ENCODE results near the gene USP14.

Gene USP14

GRCh38 chr18:213505-213904 lies 55.1 kb downstream of the USP14 start:
- peaks cover 22% of the 10 kb centered on the region; the same call in 1 of the 2 replicates for H3K36me3 ChIP-seq (replicated peaks; ENCODE audit: insufficient read depth, low read length)
- no peaks in the 10 kb centered on the region for H3K4me1 ChIP-seq (ENCODE audit: low read length)
- H4K20me1 ChIP-seq (ENCODE audit: insufficient read depth, low read length) = no peaks in the 10 kb centered on the region; the same call in 1 of the 2 replicates
- no peak overlapping the region for H2AFZ ChIP-seq (ENCODE audit: low read length)
- no peak for DNase-seq
- 0 out of 2 replicates have a peak, but pooled peaks cover 6% of the 10 kb centered on the region for H3K79me2 ChIP-seq (ENCODE audit: low read length)
- no peak overlapping the region for H3K4me2 ChIP-seq (ENCODE audit: low read depth, low read length)
- H3K9me3 ChIP-seq (replicated peaks; ENCODE audit: insufficient read depth, low read length) = no peaks in the 10 kb centered on the region
- H3K27ac ChIP-seq (ENCODE audit: low read length) = no peak overlapping the region
- no peaks in the 10 kb centered on the region for H3K9me2 ChIP-seq (replicated peaks; ENCODE audit: insufficient read depth, low read length)
- H3K27me3 ChIP-seq (replicated peaks; ENCODE audit: insufficient read depth, low read length) = no peaks in the 10 kb centered on the region
- H3F3A ChIP-seq (ENCODE audit: insufficient read depth, low read length) = no peaks in the 10 kb centered on the region
- no peak overlapping the region for H3K4me3 ChIP-seq (ENCODE audit: low read length)
- no peak overlapping the region for H3K9ac ChIP-seq (ENCODE audit: low read length)
- TF ChIP-seq EZH2phosphoT487 (IDR thresholded peaks at IDR 0.05; ENCODE audit: low read length) (no peak), CTCF (IDR thresholded peaks at IDR 0.05; ENCODE audit: low read length) (no peak), EZH2 (optimal IDR thresholded peaks at IDR 0.05; ENCODE audit: low read depth, low read length) (no peak)

DNA sequence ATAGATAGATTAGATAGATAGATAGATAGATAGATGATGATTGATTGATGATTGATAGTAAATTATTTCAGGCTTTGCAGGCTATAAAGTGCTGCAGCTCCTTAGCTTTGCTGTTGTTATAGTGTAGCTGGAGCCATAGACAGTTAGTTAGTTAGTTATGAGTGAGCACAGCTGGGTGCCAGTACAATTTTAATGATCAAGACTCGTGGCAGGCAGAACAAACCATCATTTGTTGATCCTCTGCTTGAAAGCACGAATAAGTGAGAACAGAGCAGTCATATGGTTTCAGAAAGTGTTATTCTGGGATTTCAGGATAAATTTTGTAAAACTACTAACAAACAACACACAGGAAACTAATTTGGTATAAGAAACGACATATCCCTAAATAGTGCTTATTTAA lies 55.6 kb downstream of the USP14 start:
- TF ChIP-seq EZH2phosphoT487 (IDR thresholded peaks at IDR 0.05; ENCODE audit: low read length) (no peak), EZH2 (optimal IDR thresholded peaks at IDR 0.05; ENCODE audit: low read depth, low read length) (no peak), CTCF (IDR thresholded peaks at IDR 0.05; ENCODE audit: low read length) (no peak)
- DNase-seq = no peak
- H3K36me3 ChIP-seq (replicated peaks; ENCODE audit: insufficient read depth, low read length) = peaks cover 22% of the 10 kb centered on the region; the same call in 1 of the 2 replicates

DNA sequence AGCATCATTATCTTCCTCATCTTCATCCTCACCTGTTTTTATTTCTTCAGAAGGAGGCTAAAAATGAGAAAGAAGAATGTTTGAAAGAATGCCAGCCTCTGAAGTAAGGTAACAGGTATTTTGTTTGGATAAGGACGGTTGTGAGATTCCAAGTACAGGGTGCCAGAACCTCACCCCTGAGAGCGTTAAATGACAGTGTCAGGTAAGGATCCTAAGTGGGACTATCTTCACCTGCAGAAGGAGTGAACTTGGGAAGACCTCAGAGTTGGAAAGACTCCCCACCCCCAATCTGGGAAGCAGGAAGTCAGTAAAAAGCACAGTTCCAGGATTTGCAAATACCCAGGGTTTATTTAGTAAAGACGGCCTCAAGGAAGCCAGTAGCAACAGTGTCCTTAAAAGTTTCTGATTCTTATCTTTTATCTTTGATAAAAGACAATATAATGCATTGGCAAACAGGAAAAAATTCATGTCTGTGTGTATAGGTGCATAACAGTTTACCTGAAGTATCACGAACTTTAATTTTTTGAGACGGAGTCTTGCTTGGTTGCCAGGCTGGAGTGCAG lies 57.2 kb downstream of the USP14 start:
- Histone ChIP-seq H3K9me2 (replicated peaks; ENCODE audit: insufficient read depth, low read length) (no peaks in the 10 kb centered on the region), H3K36me3 (replicated peaks; ENCODE audit: insufficient read depth, low read length) (peaks cover 17% of the 10 kb centered on the region; the same call in 1 of the 2 replicates), H3F3A (ENCODE audit: insufficient read depth, low read length) (no peaks in the 10 kb centered on the region), H3K9me3 (replicated peaks; ENCODE audit: insufficient read depth, low read length) (no peaks in the 10 kb centered on the region), H3K27me3 (replicated peaks; ENCODE audit: insufficient read depth, low read length) (no peaks in the 10 kb centered on the region), H3K9ac (ENCODE audit: low read length) (no peak overlapping the region), H3K27ac (ENCODE audit: low read length) (no peak overlapping the region), H3K79me2 (ENCODE audit: low read length) (no peaks in the 10 kb centered on the region), H4K20me1 (ENCODE audit: insufficient read depth, low read length) (no peaks in the 10 kb centered on the region; the same call in 1 of the 2 replicates), H3K4me2 (ENCODE audit: low read depth, low read length) (no peak overlapping the region), H3K4me1 (ENCODE audit: low read length) (no peaks in the 10 kb centered on the region), H3K4me3 (ENCODE audit: low read length) (no peak overlapping the region), H2AFZ (ENCODE audit: low read length) (no peak overlapping the region)
- TF ChIP-seq EZH2 (optimal IDR thresholded peaks at IDR 0.05; ENCODE audit: low read depth, low read length) = no peak
- no peak for TF ChIP-seq CTCF (IDR thresholded peaks at IDR 0.05; ENCODE audit: low read length)
- no peak for TF ChIP-seq EZH2phosphoT487 (IDR thresholded peaks at IDR 0.05; ENCODE audit: low read length)
- no peak for DNase-seq

More for the DNA sequence above, 55.6 kb downstream of the USP14 start:
- Histone ChIP-seq H3K9me3 (replicated peaks; ENCODE audit: insufficient read depth, low read length) (no peaks in the 10 kb centered on the region), H4K20me1 (ENCODE audit: insufficient read depth, low read length) (no peaks in the 10 kb centered on the region; the same call in 1 of the 2 replicates), H3K4me2 (ENCODE audit: low read depth, low read length) (no peak overlapping the region), H3K4me3 (ENCODE audit: low read length) (no peak overlapping the region), H3K27me3 (replicated peaks; ENCODE audit: insufficient read depth, low read length) (no peaks in the 10 kb centered on the region), H3F3A (ENCODE audit: insufficient read depth, low read length) (no peaks in the 10 kb centered on the region), H3K9ac (ENCODE audit: low read length) (no peak overlapping the region), H2AFZ (ENCODE audit: low read length) (no peak overlapping the region), H3K4me1 (ENCODE audit: low read length) (no peaks in the 10 kb centered on the region), H3K79me2 (ENCODE audit: low read length) (0 out of 2 replicates have a peak, but pooled peaks cover 5% of the 10 kb centered on the region), H3K27ac (ENCODE audit: low read length) (no peak overlapping the region), H3K9me2 (replicated peaks; ENCODE audit: insufficient read depth, low read length) (no peaks in the 10 kb centered on the region)
